ENCODE data around the gene TTYH2.

TTYH2 gene

DNA sequence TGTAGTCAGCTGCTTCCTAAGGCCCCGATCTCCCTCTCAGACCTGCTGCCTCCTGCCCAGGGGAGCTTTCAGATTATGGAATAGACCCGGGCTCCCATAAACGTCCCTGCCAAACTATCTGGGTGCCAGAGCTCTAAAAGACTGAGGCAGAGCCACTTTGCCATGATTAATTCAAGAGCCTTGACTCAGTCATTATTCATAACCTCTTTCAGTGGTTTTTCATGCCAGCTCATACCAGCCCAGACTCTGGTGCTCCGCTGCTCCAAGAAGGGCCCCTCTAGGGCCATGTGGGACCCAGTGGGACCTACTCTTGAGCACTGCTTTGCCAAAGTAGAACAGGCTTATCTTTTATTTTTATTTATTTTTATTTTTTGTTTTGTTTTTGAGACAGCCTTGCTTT is 84.6 kb downstream of the TTYH2 start:
- DNase-seq: no peak

DNA sequence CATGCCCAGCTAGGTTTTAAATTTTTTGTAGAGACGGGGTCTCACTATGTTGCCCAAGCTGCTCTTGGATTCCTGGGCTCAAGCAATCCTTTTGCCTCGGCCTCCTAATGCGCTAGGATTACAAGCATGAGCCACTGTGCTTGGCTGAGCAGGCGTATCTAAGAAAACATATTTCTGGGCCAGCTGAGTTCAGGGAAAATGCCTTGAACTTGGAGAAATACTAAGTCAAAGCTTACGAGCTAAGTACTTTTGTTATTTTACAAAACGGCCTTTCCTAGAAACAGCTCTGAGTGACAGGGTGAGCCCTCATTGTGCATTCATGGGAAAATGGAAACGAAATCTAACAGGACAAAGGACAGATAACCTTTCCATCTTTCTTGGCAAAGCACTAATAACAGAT is 85.4 kb downstream of the TTYH2 start:
- no peak for DNase-seq

DNA sequence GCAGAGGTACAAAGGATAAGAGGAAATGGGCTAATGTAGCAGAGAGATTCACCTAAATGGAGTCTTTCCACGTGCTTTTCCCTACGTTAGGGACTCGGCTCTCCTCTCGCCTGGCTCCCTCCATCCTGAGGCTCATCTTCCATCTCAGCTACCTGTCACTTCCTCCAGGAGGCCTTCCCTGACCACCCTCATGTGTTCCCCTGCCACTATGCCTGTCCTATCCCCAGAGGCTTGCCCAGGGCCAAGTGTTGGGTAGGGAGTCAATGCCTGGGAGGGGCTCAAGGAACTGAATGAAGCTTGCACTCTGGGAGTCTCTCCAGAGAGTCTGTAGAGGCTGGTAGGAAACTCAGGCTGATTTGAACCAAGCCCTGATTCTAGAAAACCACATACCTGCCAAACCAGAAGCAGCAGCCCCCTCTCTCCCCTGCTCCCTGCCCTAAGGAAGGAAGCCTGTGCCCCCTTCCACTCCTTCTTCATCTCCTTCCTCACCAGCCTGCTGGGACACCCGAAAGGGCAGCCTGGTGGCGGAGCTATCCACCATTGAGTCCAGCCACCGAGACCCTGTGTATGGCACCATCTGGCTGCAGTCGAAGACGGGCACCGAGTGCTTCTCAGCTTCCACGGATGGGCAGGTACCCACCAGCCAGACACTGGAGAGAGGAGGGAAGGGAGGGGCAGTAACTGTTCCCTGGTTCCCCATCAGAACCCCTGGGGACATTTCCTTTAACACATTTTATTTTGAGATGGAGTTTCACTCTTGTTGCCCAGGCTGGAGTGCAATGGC is 86.0 kb downstream of the TTYH2 start:
- no peak for DNase-seq

DNA sequence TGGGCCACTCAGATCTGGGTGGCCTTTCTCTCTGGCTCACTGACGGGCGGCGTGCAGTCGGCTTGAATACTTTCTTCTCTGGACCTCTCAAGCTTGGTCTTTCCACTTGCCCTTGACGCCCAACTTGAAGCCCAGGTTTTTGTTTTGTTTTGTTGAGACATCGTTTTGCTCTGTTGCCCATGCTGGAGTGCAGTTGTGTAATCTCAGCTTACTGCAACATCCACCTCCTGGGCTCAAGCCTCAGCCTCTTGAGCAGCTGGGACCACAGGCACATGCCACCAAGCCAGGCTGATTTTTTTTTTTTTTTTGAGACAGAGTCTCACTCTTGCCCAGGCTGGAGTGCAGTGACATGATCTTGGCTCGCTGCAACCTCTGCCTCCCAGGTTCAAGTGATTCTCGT is 89.9 kb downstream of the TTYH2 start:
- no peak for DNase-seq

DNA sequence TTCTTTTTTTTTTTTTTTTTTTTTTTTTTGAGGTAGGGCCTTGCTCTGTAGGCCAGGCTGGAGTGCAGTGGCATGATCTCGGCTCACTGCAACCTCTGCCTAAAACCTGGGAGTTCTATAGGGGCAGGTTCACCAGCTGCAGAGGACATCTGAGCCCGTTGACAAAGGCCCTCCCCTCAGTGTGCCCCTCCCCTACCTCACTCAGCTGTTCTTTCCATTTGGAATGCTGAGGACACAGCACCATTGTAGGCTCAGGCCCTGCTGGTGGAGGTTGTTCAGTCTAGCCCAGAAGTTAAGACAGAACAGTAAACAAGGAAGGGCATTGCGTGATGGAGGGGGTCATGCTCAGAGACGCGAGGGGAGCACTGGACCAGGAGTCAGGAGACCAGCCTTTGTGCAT is 90.8 kb downstream of the TTYH2 start:
- no peak for DNase-seq

DNA sequence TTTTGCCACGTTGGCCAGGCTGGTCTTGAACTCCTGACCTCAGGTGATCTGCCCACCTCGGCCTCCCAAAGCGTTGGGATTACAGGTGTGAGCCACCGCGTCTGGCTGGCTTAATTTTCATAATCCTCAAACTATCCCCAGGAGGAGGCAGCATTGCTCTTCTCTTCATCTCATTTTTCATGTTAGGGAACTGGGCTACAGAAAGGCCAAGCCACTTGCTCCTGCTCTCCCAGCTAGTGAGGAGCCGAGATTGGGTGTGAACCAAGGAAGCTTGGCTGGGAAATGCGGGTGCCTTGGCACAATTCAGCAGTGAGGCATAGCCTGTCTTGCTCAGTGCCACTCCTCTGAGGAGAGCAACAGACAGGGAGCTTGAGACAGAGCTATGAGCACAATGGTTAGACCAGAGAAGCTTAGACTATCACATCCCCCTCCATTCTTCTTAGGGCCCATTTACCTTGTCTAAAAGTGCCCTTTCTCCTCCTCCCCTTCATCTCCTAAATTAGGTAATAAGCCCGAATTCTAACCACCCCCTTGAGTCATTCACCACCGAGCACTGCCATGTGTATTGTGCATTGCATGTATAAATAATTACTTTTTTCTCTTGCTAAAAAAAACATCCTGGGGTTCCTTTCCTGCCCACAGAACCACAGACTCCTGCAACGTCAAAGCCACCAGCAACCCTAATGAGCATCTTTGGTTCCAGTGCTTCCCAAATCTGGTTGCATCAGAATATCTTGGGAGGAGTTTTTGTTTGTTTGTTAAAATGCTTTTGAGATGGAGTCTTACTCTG is 92.7 kb downstream of the TTYH2 start:
- no peak for DNase-seq

DNA sequence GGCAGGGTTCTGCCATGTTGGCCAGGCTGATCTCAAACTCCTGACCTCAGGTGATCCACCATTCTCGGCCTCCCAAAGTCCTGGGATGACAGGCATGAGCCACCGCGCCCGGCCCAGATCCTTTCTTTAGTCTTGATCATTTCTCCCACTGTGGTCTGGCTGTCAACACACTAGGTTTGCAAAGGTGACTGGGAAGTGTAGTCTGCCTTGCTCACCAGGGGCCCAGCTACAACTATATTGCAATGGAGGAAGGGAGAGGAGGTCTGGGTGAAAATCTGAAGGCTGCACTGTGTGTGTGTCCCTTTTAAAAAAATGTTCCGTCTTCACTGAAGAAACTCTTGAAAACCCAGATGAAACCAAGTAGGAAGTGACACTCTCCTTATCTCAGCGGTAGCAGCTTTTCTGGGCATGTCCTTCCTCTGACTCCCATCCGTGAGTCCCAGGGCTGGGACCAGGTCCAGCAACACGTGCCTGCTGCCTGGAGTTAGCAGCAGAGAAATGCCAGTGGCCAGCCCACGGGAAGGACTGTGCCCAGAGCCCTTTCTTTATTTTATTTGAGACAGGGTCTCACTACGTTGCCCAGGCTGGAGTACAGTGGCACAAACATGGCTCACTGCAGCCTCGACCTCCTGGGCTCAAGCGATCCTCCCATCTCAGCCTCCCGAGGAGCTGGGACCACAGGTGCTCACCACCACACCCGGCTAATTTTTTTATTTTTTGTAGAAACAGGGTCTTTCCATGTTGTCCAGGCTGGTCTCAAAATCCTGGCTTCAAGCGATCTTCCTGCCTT is 94.8 kb downstream of the TTYH2 start:
- no peak for DNase-seq

DNA sequence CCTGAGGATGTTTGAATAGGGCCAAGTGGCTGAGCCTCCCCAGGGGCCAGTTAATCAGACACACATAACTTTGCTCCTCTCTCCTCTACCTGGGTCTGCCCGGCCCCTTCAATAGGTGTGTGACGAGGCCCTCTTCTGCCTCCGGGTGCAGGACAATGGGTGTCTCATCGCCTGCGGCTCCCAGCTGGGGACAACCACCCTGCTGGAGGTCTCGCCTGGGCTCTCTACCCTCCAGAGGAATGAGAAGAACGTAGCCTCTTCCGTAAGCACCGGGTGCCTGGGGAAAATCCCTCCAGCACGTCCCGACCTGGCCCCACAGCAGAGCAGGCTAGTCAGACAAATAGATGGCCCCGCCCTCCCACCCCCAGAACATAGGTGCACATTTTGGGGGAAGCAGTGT is 96.5 kb downstream of the TTYH2 start:
- no peak for DNase-seq
